ENCODE measurements around the gene PLEKHN1. TPM values are rescaled to one million over a fixed set of nuclear protein-coding genes. Genes with fewer than 3 reads are reported as not detected.
A peak's percentile ranks its signal among the peaks of the same experiment; 100 is the strongest.

PLEKHN1 gene
- total and polyA plus RNA-seq, 8 donors: 0.29 to 29.2 (median 1.7) TPM; not detected in 2

DNA sequence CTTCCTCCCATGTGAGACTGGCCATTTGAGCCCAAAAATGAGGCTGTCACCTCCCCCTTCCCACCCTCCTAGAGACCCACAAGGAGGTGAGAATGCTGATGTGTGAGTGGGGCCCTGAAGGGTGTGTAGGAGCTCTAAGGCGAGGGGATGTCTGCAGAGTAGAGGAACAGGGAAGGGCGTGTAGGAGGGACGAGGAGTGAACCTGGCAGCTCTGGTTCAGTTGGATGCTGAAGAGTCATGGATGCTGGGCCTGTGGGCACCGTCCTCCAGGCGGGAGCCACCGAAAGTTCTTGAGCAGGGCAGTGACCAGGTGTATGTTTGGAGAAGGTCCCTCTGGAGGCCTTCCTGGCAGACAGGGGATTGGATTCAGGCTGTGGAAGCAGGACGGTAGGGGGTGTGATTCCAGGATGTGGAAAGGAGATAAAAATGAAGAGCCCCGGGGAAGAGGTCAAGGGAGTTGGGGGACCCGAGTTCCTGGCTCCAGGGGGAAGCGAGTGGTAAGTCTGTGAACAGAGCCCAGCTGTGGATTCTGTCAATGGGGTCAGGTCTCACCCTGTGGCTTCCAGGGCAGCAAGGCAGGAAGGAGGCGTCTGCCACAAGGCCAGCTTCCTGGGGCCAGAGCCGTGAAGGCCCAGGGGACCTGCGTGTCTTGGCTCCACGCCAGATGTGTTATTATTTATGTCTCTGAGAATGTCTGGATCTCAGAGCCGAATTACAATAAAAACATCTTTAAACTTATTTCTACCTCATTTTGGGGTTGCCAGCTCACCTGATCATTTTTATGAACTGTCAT is 34.7 kb upstream of the PLEKHN1 start:
- TF ChIP-seq EP300 (IDR thresholded peaks at IDR 0.05): no peak
- TF ChIP-seq, protein P1, sequence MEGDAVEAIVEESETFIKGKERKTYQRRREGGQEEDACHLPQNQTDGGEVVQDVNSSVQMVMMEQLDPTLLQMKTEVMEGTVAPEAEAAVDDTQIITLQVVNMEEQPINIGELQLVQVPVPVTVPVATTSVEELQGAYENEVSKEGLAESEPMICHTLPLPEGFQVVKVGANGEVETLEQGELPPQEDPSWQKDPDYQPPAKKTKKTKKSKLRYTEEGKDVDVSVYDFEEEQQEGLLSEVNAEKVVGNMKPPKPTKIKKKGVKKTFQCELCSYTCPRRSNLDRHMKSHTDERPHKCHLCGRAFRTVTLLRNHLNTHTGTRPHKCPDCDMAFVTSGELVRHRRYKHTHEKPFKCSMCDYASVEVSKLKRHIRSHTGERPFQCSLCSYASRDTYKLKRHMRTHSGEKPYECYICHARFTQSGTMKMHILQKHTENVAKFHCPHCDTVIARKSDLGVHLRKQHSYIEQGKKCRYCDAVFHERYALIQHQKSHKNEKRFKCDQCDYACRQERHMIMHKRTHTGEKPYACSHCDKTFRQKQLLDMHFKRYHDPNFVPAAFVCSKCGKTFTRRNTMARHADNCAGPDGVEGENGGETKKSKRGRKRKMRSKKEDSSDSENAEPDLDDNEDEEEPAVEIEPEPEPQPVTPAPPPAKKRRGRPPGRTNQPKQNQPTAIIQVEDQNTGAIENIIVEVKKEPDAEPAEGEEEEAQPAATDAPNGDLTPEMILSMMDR (IDR thresholded peaks at IDR 0.05): no peak
- intact Hi-C loops (cut with DNase I; ENCODE audit: low total_unique reads): no loop called here
- Histone ChIP-seq H3K36me3 (no peaks in the 10 kb centered on the region), H3K4me3 (no peak overlapping the region), H3K27me3 (peaks cover 0 to 85% (median 26%) of the 10 kb centered on the region in 3 donors), H3K27ac (no peak overlapping the region), H3K4me1 (peaks cover 19 to 39% (median 32%) of the 10 kb centered on the region in 4 donors), H3K9me3 (no peaks in the 10 kb centered on the region)
- DNase-seq: no peak
- WGBS, 5 donors: 56 to 61% (median 58%) methylated on average over 15 of the region's 15 CpGs

DNA sequence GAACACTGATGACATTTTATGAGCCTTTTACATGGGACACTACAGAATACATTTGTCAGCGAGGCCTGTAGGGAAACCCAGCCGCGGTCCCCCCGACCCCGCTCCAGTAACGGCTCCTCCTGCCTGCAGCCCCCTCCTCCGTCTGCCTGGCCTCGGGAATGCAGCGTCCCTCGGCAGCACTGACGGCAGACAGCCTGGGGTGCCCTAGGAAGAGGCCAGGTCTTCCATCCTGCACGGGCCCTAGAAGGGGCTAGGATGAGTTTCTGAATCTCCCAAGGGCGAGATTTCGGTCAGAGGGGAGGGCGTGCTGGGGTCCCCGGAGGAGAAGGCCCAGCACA is 34.1 kb upstream of the PLEKHN1 start:
- Histone ChIP-seq H3K4me1 (peaks cover 19 to 34% (median 32%) of the 10 kb centered on the region in 4 donors), H3K9me3 (no peaks in the 10 kb centered on the region), H3K27ac (no peak overlapping the region), H3K36me3 (no peaks in the 10 kb centered on the region), H3K4me3 (no peak overlapping the region), H3K27me3 (peaks cover 0 to 85% (median 26%) of the 10 kb centered on the region in 3 donors)
- intact Hi-C loops (cut with DNase I; ENCODE audit: low total_unique reads): no loop called here
- no peak for TF ChIP-seq POLR2AphosphoS5 (IDR thresholded peaks at IDR 0.05)
- TF ChIP-seq, protein P1 (IDR thresholded peaks at IDR 0.05): no peak
- TF ChIP-seq POLR2A (IDR thresholded peaks at IDR 0.05): no peak
- no peak for TF ChIP-seq EP300 (IDR thresholded peaks at IDR 0.05)
- DNase-seq: no peak
- WGBS, 5 donors: 77 to 87% (median 86%) methylated on average over 14 to 16 of the region's 16 CpGs

DNA sequence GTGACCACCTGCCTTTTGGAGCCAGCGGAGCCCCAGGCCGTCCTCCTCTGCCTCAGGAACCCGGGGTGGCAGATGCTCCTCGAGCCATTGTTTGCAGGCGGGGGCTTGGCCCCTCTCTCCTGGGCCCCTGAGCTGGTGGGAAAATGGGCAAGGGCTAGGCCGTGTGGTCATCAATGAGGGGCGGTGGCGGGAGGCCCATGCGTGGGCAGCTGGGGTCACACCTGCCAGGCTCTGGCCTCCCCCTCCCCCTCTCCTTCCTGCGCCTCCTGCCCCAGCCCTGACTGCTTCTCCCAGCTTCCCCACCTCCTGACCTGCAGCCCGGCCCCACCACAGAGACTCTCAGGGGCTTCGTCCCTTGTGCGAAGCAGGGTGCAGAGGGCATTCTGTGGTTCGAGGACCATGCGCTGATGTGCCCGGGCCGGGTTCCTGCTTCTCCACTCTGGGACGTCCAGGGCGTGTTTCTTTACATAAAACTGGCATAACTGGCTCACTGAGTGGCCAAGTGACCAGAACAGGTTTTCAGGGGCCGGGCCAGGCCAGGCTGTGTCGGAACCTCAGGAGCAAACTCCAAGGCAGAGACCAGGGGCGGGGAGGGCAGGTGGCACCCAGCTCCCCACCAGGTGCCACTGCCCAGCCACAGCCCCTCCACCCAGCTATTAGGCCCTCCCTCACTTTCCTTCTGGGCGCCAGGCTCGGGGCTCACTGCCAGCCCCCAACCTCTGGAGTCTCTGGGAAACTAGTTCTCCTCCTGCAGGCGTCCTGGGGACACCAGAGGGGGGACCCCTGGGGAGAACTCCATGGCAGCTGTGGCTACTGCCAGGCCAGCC is 33.3 kb upstream of the PLEKHN1 start:
- no peaks in the 10 kb centered on the region for H3K36me3 ChIP-seq
- peaks cover 19 to 37% (median 32%) of the 10 kb centered on the region in 4 donors for H3K4me1 ChIP-seq
- H3K4me3 ChIP-seq: no peak overlapping the region
- no peaks in the 10 kb centered on the region for H3K9me3 ChIP-seq
- no peak for TF ChIP-seq POLR2A (IDR thresholded peaks at IDR 0.05)
- peak in 1 of 3 donors; percentile 63 for TF ChIP-seq POLR2AphosphoS5 (IDR thresholded peaks at IDR 0.05)
- peaks cover 0 to 85% (median 23%) of the 10 kb centered on the region in 3 donors for H3K27me3 ChIP-seq
- intact Hi-C loops (cut with DNase I; ENCODE audit: low total_unique reads): no loop called here
- DNase-seq: peak; percentile 84 to 90
- WGBS, 5 donors: 37 to 65% (median 59%) methylated on average over 21 to 25 of the region's 25 CpGs
- peak overlapping the region in 2 of 5 donors; percentile 10 to 26 for H3K27ac ChIP-seq

DNA sequence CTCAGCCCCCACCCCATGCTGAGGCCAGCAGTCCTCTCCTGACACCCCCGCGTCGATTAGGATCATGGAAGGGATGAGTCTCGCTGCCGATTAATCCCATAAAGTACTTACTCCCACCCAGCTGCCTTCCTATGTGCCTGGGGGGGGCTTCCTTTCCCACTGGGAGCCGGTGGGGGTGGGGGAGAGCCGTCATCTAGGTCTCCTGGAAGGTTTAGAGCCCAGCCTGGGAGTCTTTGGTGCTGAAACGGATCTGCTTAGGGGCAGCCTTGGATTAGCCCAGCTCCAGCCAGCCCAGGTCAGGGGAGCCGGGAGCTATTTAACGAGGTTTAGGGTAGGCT is 32.7 kb upstream of the PLEKHN1 start:
- Histone ChIP-seq H3K4me1 (peaks cover 19 to 42% (median 35%) of the 10 kb centered on the region in 4 donors), H3K36me3 (no peaks in the 10 kb centered on the region), H3K27me3 (peaks cover 0 to 85% (median 23%) of the 10 kb centered on the region in 3 donors), H3K4me3 (no peak overlapping the region), H3K9me3 (no peaks in the 10 kb centered on the region), H3K27ac (peak overlapping the region in 1 of 5 donors; percentile 26)
- 12 to 33% (median 32%) methylated on average over 9 to 10 of the region's 10 CpGs for WGBS, 5 donors
- DNase-seq: peak in 1 of 2 donors; percentile 16
- TF ChIP-seq POLR2A (IDR thresholded peaks at IDR 0.05) (no peak), EP300 (IDR thresholded peaks at IDR 0.05) (no peak), POLR2AphosphoS5 (IDR thresholded peaks at IDR 0.05) (no peak)
- TF ChIP-seq, protein P1 (IDR thresholded peaks at IDR 0.05): no peak
- intact Hi-C loops (cut with DNase I; ENCODE audit: low total_unique reads): no loop called here
